OCI-LY1 (cell line): ENCODE results near the gene LIX1L.
A peak's percentile ranks its signal among the peaks of the same experiment; 100 is the strongest.

Experiments used
- H2AFZ ChIP-seq: fragments of 200-600 bp; sonication (generic), shearing (Covaris generic); 2 replicates; pipeline ENCODE4 v1.6.0; 2014; ENCODE audit warnings: antibody characterized with exemption, mild to moderate bottlenecking, low read length
- H3F3A ChIP-seq: fragments of 200-600 bp; sonication (generic), shearing (Covaris generic); 2 replicates; pipeline ENCODE4 v1.6.0; 2014; ENCODE audit warnings: mild to moderate bottlenecking, antibody characterized with exemption, low read length, moderate library complexity; ENCODE audit not compliant: insufficient read depth
- H3K27ac ChIP-seq: fragments of 200-600 bp; sonication (generic); 2 replicates; pipeline ENCODE4 v1.5.1; 2014; ENCODE audit warnings: low read length, mixed run types, mild to moderate bottlenecking, low read depth; ENCODE audit not compliant: poor library complexity, severe bottlenecking
- H3K27me3 ChIP-seq: fragments of 200-600 bp; sonication (generic); 2 replicates; pipeline ENCODE4 v1.6.0; 2014; ENCODE audit warnings: antibody characterized with exemption, mild to moderate bottlenecking, low read length, moderate library complexity; ENCODE audit not compliant: insufficient read depth
- H3K36me3 ChIP-seq: fragments of 200-600 bp; sonication (generic); 2 replicates; pipeline ENCODE4 v1.6.1; 2014; ENCODE audit warnings: mild to moderate bottlenecking, antibody characterized with exemption, low read length, moderate library complexity, mixed read lengths; ENCODE audit not compliant: insufficient read depth
- H3K4me1 ChIP-seq: fragments of 200-600 bp; sonication (generic); 2 replicates; pipeline ENCODE4 v1.5.1; 2014; ENCODE audit warnings: mild to moderate bottlenecking, low read length, moderate library complexity; ENCODE audit not compliant: insufficient read depth, severe bottlenecking
- H3K4me2 ChIP-seq: fragments of 200-600 bp; sonication (generic), shearing (Covaris generic); 2 replicates; pipeline ENCODE4 v1.6.1; 2014; ENCODE audit warnings: low read length
- H3K4me3 ChIP-seq: fragments of 200-600 bp; sonication (generic); 2 replicates; pipeline ENCODE4 v1.5.1; 2014; ENCODE audit warnings: low read length, low read depth, mild to moderate bottlenecking, mixed read lengths; ENCODE audit not compliant: poor library complexity, severe bottlenecking
- H3K79me2 ChIP-seq: fragments of 200-600 bp; shearing (Covaris generic); 2 replicates; pipeline ENCODE4 v1.6.1; 2016; ENCODE audit warnings: mixed run types, low read length, mixed read lengths; ENCODE audit not compliant: insufficient read depth
- H3K9ac ChIP-seq: fragments of 200-600 bp; sonication (generic), shearing (Covaris generic); 2 replicates; pipeline ENCODE4 v1.6.1; 2014; ENCODE audit warnings: mild to moderate bottlenecking, low read length, mixed read lengths
- H3K9me2 ChIP-seq: fragments of 200-600 bp; sonication (generic), shearing (Covaris generic); 2 replicates; pipeline ENCODE4 v1.6.1; 2014; ENCODE audit warnings: low read depth, mild to moderate bottlenecking, low read length, mixed read lengths
- H3K9me3 ChIP-seq: fragments of 200-600 bp; shearing (Covaris generic); 2 replicates; pipeline ENCODE4 v1.6.1; 2014; ENCODE audit warnings: low read length, mixed read lengths
- H4K20me1 ChIP-seq: fragments of 200-600 bp; sonication (generic), shearing (Covaris generic); 2 replicates; pipeline ENCODE4 v1.6.0; 2016; ENCODE audit warnings: mild to moderate bottlenecking, low read length; ENCODE audit not compliant: insufficient read depth
- CTCF ChIP-seq: fragments of 200-600 bp; sonication (generic), shearing (Covaris generic); IDR thresholded peaks from 2 replicates; pipeline ENCODE4 v1.5.1; 2017; ENCODE audit warnings: mild to moderate bottlenecking, antibody characterized with exemption, low read length, moderate library complexity, mixed read lengths
- EZH2 ChIP-seq: fragments of 200-600 bp; sonication (generic), shearing (Covaris generic); IDR thresholded peaks from 2 replicates; pipeline ENCODE4 v1.8.0; 2017; ENCODE audit warnings: borderline replicate concordance, mixed run types, mild to moderate bottlenecking, antibody characterized with exemption, low read length, moderate library complexity, mixed read lengths

LIX1L gene

GRCh38 chr1:145972580-145972979, 14.8 kb upstream of the LIX1L start:
- TF ChIP-seq EZH2 (no peak), CTCF (no peak)
- Histone ChIP-seq H3K9me3 (peaks cover 2% of the 10 kb centered on the region; the same call in 1 of the 2 replicates), H3K4me2 (no peak overlapping the region)

GRCh38 chr1:145967288-145967687, 9.5 kb upstream of the LIX1L start:
- Histone ChIP-seq H3K27me3 (no peaks in the 10 kb centered on the region), H3K4me2 (no peak overlapping the region), H3K4me1 (peaks cover 23% of the 10 kb centered on the region), H3K79me2 (no peaks in the 10 kb centered on the region; the same call in 1 of the 2 replicates), H3K36me3 (peaks cover 7% of the 10 kb centered on the region), H2AFZ (no peak overlapping the region), H4K20me1 (no peaks in the 10 kb centered on the region), H3K9ac (no peak overlapping the region), H3K9me2 (no peaks in the 10 kb centered on the region), H3K9me3 (peaks cover 6% of the 10 kb centered on the region; the same call in 1 of the 2 replicates), H3K4me3 (no peak overlapping the region), H3F3A (no peaks in the 10 kb centered on the region), H3K27ac (no peak overlapping the region)
- TF ChIP-seq EZH2 (no peak), CTCF (no peak)

More at GRCh38 chr1:145972580-145972979, 14.8 kb upstream of the LIX1L start:
- H2AFZ ChIP-seq = no peak overlapping the region
- H3K79me2 ChIP-seq = no peaks in the 10 kb centered on the region; the same call in 1 of the 2 replicates
- H3K27ac ChIP-seq = peak overlapping the region; percentile 4
- no peak overlapping the region for H3K9ac ChIP-seq
- no peaks in the 10 kb centered on the region for H3K9me2 ChIP-seq
- no peaks in the 10 kb centered on the region for H3K27me3 ChIP-seq
- no peaks in the 10 kb centered on the region for H3F3A ChIP-seq
- peaks cover 2% of the 10 kb centered on the region for H3K36me3 ChIP-seq
- H4K20me1 ChIP-seq = no peaks in the 10 kb centered on the region
- H3K4me1 ChIP-seq = peaks cover 7% of the 10 kb centered on the region
- no peak overlapping the region for H3K4me3 ChIP-seq

GRCh38 chr1:145965119-145965744, 7.4 kb upstream of the LIX1L start:
- Histone ChIP-seq H3K9me3 (peaks cover 6% of the 10 kb centered on the region; the same call in 1 of the 2 replicates), H3F3A (no peaks in the 10 kb centered on the region), H2AFZ (no peak overlapping the region), H3K79me2 (no peaks in the 10 kb centered on the region; the same call in 1 of the 2 replicates), H3K36me3 (peaks cover 7% of the 10 kb centered on the region), H3K4me3 (peak overlapping the region; percentile 71), H3K27me3 (no peaks in the 10 kb centered on the region), H3K9ac (peak overlapping the region; percentile 74), H3K9me2 (no peaks in the 10 kb centered on the region), H3K4me1 (peaks cover 40% of the 10 kb centered on the region), H4K20me1 (no peaks in the 10 kb centered on the region), H3K4me2 (peak overlapping the region; percentile 75), H3K27ac (peak overlapping the region; percentile 67)
- no peak for TF ChIP-seq CTCF
- TF ChIP-seq EZH2 = no peak
